Skin of body (tissue), 2 donors: ENCODE results near the gene NUDT1. TPM values are rescaled to one million over a fixed set of nuclear protein-coding genes. Genes with fewer than 3 reads are reported as not detected.

Experiments
- DNase-seq: peaks from one replicate; lab custom pipeline; 2025; lab: John Stamatoyannopoulos, UW
- total RNA-seq: library from RNA; depleted of rRNA; stranded (reverse); fragments of >200 nt; gene quantifications from one replicate; pipeline ENCODE4 v1.2.3, GENCODE V29; 2014

Gene NUDT1
- 18.8 TPM for total RNA-seq

GRCh38 chr7:2241580-2242540, at the start of gene NUDT1, which contains the start of gene MRM2:
NUDT1 (plus strand) TSS chr7:2242226; CDS start chr7:2244575, 2,349 bp downstream.
MRM2 (minus strand) TSS chr7:2242205; CDS start chr7:2242169, 36 bp downstream.
- DNase-seq = peak; percentile 16

- no peak for DNase-seq
Measured at GRCh38 chr7:2192831-2193534, 49.0 kb upstream of the NUDT1 start.

- DNase-seq = no peak
Measured at GRCh38 chr7:2193575-2194305, 48.3 kb upstream of the NUDT1 start.

GRCh38 chr7:2195400-2196246, 46.4 kb upstream of the NUDT1 start:
- DNase-seq = no peak

GRCh38 chr7:2196381-2197378, 45.3 kb upstream of the NUDT1 start:
- DNase-seq = no peak

GRCh38 chr7:2197436-2198155, 44.4 kb upstream of the NUDT1 start:
- no peak for DNase-seq

GRCh38 chr7:2198206-2198605, 43.8 kb upstream of the NUDT1 start:
- DNase-seq = no peak

- no peak for DNase-seq
Measured at GRCh38 chr7:2198760-2199159, 43.3 kb upstream of the NUDT1 start.

GRCh38 chr7:2199528-2199927, 42.5 kb upstream of the NUDT1 start:
- DNase-seq = no peak

- DNase-seq = no peak
Measured at GRCh38 chr7:2199956-2200583, 42.0 kb upstream of the NUDT1 start.

GRCh38 chr7:2200584-2200980, 41.4 kb upstream of the NUDT1 start:
- no peak for DNase-seq

GRCh38 chr7:2201128-2201527, 40.9 kb upstream of the NUDT1 start:
- no peak for DNase-seq

- no peak for DNase-seq
Measured at GRCh38 chr7:2201686-2202360, 40.2 kb upstream of the NUDT1 start.

- no peak for DNase-seq
Measured at GRCh38 chr7:2202361-2202761, 39.7 kb upstream of the NUDT1 start.

GRCh38 chr7:2202901-2203765, 38.9 kb upstream of the NUDT1 start:
- no peak for DNase-seq

- DNase-seq = no peak
Measured at GRCh38 chr7:2203766-2204300, 38.2 kb upstream of the NUDT1 start.

- DNase-seq = no peak
Measured at GRCh38 chr7:2204446-2204845, 37.6 kb upstream of the NUDT1 start.
